Measurements from ENCODE around the gene PHRF1. TPM values are rescaled to one million over a fixed set of nuclear protein-coding genes. Genes with fewer than 3 reads are reported as not detected.

The PHRF1 gene
- total RNA-seq, 1 experiment from 2014 or later: 45.5 TPM

- BruUV-seq (replicated peaks): no TSS peak
- H3K9ac ChIP-seq (ENCODE audit: low read length): no peak overlapping the region
- peaks cover 3% of the 10 kb centered on the region; the same call in 1 of the 2 replicates for H3K79me2 ChIP-seq (ENCODE audit: insufficient read depth, low read length)
- intact Hi-C loops (cut with micrococcal nuclease): no loop called here
- H3K36me3 ChIP-seq (ENCODE audit: control insufficient read depth in 1 of 2, insufficient read depth in 2 of 2, low read length in 2 of 2): peaks cover 0 to 2% of the 10 kb centered on the region in 2 experiments; a peak in 1 of 4 replicates
- CTCF ChIA-PET: no interaction called here
- no peak for TF ChIP-seq RAD21 (IDR thresholded peaks at IDR 0.05; ENCODE audit: low read depth)
- TF ChIP-seq ATF3 (IDR thresholded peaks at IDR 0.05): no peak
- TF ChIP-seq CEBPB (IDR thresholded peaks at IDR 0.05; ENCODE audit: low read depth): no peak
- TF ChIP-seq EZH2 (IDR thresholded peaks at IDR 0.05): no peak
- no peak for TF ChIP-seq ELF1 (IDR thresholded peaks at IDR 0.05; ENCODE audit: borderline replicate concordance, low read depth)
- no peak for TF ChIP-seq ZFX (IDR thresholded peaks at IDR 0.05)
- TF ChIP-seq REST (IDR thresholded peaks at IDR 0.05; ENCODE audit: low read depth): no peak
- no peak for TF ChIP-seq POLR2AphosphoS5 (IDR thresholded peaks at IDR 0.05; ENCODE audit: low read depth, low read length)
- TF ChIP-seq TCF7L2 (IDR thresholded peaks at IDR 0.05; ENCODE audit: borderline replicate concordance, extremely low read depth, insufficient read depth, insufficient read length): no peak
- no peak for TF ChIP-seq JUND (IDR thresholded peaks at IDR 0.05)
- no peaks in the 10 kb centered on the region for H3K27me3 ChIP-seq (ENCODE audit: insufficient read depth, low read length)
- ATAC-seq (no peak), DNase-seq (ENCODE audit: low read depth, low spot score) (no peak)
- no peak overlapping the region for H3K4me2 ChIP-seq (ENCODE audit: low read length)
- RAD21 ChIA-PET (ENCODE audit: low non-redundant PET in 1 of 2, low total read pairs in 2 of 2, uncharacterized antibody in 2 of 2, unreplicated experiment in 2 of 2): no interaction called here
- no peak overlapping the region for H3K4me3 ChIP-seq (replicated peaks in 1 of 2; ENCODE audit: low read depth in 1 of 2, low read length in 2 of 2)
- POLR2A ChIA-PET: no interaction called here
- no peaks in the 10 kb centered on the region for H3K9me3 ChIP-seq (ENCODE audit: control insufficient read depth in 1 of 2, insufficient read depth in 1 of 2, low read depth in 1 of 2, low read length in 2 of 2)
- H2AFZ ChIP-seq (ENCODE audit: low read depth, low read length, poor library complexity, severe bottlenecking): no peak overlapping the region
- H4K20me1 ChIP-seq (ENCODE audit: insufficient read depth): no peaks in the 10 kb centered on the region
- H3K27ac ChIP-seq (ENCODE audit: low read depth, low read length): no peak overlapping the region
- no peaks in the 10 kb centered on the region for H3K9me2 ChIP-seq (ENCODE audit: insufficient read depth)
- H3K4me1 ChIP-seq (ENCODE audit: control insufficient read depth in 1 of 2, insufficient read depth in 2 of 2, low read length in 2 of 2): no peaks in the 10 kb centered on the region
Measured at GRCh38 chr11:660681-661444, 84.6 kb downstream of the PHRF1 start.

MicroRNAs encoded within 50 kb of the gene (microRNA counts, 767-probe panel; counts per million panel counts)
- not detected for microRNA hsa-miR-210

Small RNA genes within 50 kb of the gene (microRNA-seq; reads per million reads assigned to microRNA genes)
- 2,735 reads per million, percentile 89 among the genes with 10 or more reads in this experiment for gene MIR210 (ENCODE audit: borderline number of aligned reads)

Other genes starting within 250 kb of the PHRF1 start
- 54.3 TPM for gene B4GALNT4, start 207.0 kb upstream of the PHRF1 start, total RNA-seq (2021; ENCODE audit: unreplicated experiment)
- gene PKP3, start 182.3 kb upstream of the PHRF1 start, total RNA-seq (2021; ENCODE audit: unreplicated experiment): 157 TPM
- gene SIGIRR, start 161.5 kb upstream of the PHRF1 start, total RNA-seq (2021; ENCODE audit: unreplicated experiment): 85.6 TPM
- gene ANO9, start 134.5 kb upstream of the PHRF1 start, total RNA-seq (2021; ENCODE audit: unreplicated experiment): 70.3 TPM
- 40.1 TPM for gene PTDSS2, start 126.2 kb upstream of the PHRF1 start, total RNA-seq (2021; ENCODE audit: unreplicated experiment)
- gene RNH1, start 69.2 kb upstream of the PHRF1 start, total RNA-seq (2021; ENCODE audit: unreplicated experiment): 120 TPM
- 104 TPM for gene HRAS, start 40.9 kb upstream of the PHRF1 start, total RNA-seq (2021; ENCODE audit: unreplicated experiment)
- gene LRRC56, start 38.9 kb upstream of the PHRF1 start, total RNA-seq (2021; ENCODE audit: unreplicated experiment): 9.1 TPM
- gene LMNTD2, start 15.7 kb upstream of the PHRF1 start, total RNA-seq (2021; ENCODE audit: unreplicated experiment): 9.5 TPM
- gene RASSF7, start 15.5 kb upstream of the PHRF1 start, total RNA-seq (2021; ENCODE audit: unreplicated experiment): 35.9 TPM
- 15.2 TPM for gene IRF7, start 39.5 kb downstream of the PHRF1 start, total RNA-seq (2021; ENCODE audit: unreplicated experiment)
- not detected for gene CDHR5, start 48.5 kb downstream of the PHRF1 start, total RNA-seq (2021; ENCODE audit: unreplicated experiment)
- gene SCT, start 50.7 kb downstream of the PHRF1 start, total RNA-seq (2021; ENCODE audit: unreplicated experiment): not detected
- 2.4 TPM for gene DRD4, start 60.8 kb downstream of the PHRF1 start, total RNA-seq (2021; ENCODE audit: unreplicated experiment)
- 33.9 TPM for gene DEAF1, start 118.8 kb downstream of the PHRF1 start, total RNA-seq (2021; ENCODE audit: unreplicated experiment)
- 18.4 TPM for gene TMEM80, start 119.3 kb downstream of the PHRF1 start, total RNA-seq (2021; ENCODE audit: unreplicated experiment)
- gene EPS8L2, start 129.8 kb downstream of the PHRF1 start, total RNA-seq (2021; ENCODE audit: unreplicated experiment): 157 TPM
- gene TALDO1, start 171.0 kb downstream of the PHRF1 start, total RNA-seq (2021; ENCODE audit: unreplicated experiment): 242 TPM
- gene GATD1, start 201.0 kb downstream of the PHRF1 start, total RNA-seq (2021; ENCODE audit: unreplicated experiment): 88.7 TPM
- gene CEND1, start 213.6 kb downstream of the PHRF1 start, total RNA-seq (2021; ENCODE audit: unreplicated experiment): 0.27 TPM
- gene SLC25A22, start 221.8 kb downstream of the PHRF1 start, total RNA-seq (2021; ENCODE audit: unreplicated experiment): 62.0 TPM
- gene PIDD1, start 228.8 kb downstream of the PHRF1 start, total RNA-seq (2021; ENCODE audit: unreplicated experiment): 41.5 TPM
- gene RPLP2, start 233.5 kb downstream of the PHRF1 start, total RNA-seq (2021; ENCODE audit: unreplicated experiment): 3,615 TPM
- gene PNPLA2, start 242.4 kb downstream of the PHRF1 start, total RNA-seq (2021; ENCODE audit: unreplicated experiment): 124 TPM

All from HCT116 (cell line).